ENCODE measurements around the gene CRYGB.
"Not testable (repeated sequence)": the region's sequence is repeated elsewhere in the genome, so short reads cannot be mapped to it uniquely, and the experiment has no call there.

Gene CRYGB

DNA sequence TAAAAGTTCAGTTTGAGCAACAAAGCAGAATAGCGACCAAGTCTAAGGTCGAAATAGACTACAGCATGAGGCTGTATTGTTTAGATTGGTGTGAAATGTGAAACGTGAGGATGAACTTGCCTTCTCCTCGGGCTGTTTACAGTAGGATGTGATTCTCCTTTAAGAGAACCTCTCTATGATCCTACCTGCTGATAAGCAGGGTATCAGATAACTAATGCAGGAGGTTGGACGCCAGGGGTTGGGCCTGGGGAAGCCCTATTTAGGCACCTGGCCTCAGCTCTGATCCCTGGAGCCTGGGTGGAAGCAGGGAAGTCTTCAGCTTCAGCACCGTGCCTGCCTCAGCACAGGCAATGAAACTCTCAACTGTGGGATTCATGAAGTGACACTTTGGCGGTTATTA is 33.0 kb downstream of the CRYGB start:
- Mint-ChIP-seq H3K4me1 (ENCODE audit: low read depth) (no peaks in the 10 kb centered on the region), H3K4me3 (no peak overlapping the region), H3K27ac (no peak overlapping the region), H3K27me3 (ENCODE audit: low read depth) (no peaks in the 10 kb centered on the region), H3K36me3 (ENCODE audit: low read depth) (no peaks in the 10 kb centered on the region), H3K9me3 (no peaks in the 10 kb centered on the region)
- DNase-seq (ENCODE audit: low spot score) = no peak

DNA sequence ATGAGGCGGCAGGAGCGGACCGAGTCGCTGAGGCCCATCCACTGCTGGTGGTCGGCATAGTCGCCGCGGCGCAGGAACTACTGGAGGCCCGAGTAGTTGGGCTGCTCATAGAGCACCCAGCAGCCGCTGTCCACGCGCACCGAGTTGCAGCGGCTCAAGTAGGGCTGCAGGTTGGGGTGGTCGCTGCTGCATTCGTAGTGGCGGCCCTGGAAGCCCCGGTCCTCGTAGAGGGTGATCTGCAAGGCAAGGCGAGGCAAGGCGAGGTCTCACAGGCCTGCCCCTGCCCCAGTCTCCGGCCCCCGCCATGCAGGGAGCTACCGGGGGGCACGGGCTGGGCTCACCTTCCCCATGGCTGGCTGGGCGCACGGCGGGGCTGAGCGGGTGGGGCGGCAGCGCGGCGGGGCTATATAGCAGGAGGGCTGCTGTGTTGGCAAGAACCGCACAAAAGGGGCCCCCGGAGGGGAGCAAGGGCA is 33.6 kb downstream of the CRYGB start:
- H3K4me1 Mint-ChIP-seq (ENCODE audit: low read depth); H3K4me3 Mint-ChIP-seq; H3K27me3 Mint-ChIP-seq (ENCODE audit: low read depth); H3K9me3 Mint-ChIP-seq; DNase-seq (ENCODE audit: low spot score); H3K27ac Mint-ChIP-seq; H3K36me3 Mint-ChIP-seq (ENCODE audit: low read depth): not testable (repeated sequence)

DNA sequence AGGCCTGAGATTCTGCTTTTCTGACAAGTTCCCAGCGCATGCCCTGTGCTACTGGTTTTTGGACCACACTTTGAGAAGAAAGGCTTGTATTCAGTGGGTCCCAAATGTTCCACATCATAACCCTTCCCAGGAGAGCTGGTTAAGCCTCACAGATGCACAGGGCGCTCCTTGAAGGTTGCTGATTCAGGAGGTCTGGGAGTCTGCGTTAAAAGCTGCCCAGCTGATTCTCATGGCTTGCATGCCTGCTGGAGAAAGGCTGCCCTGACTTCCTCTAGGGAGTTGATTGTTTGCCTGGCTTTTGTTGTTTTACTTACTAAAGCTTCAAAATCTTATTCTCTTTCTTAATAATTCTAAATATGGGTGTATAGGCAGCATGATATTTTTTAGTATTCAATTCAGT is 42.3 kb downstream of the CRYGB start:
- H3K27me3 Mint-ChIP-seq (ENCODE audit: low read depth) = peaks cover 7% of the 10 kb centered on the region
- no peak for DNase-seq (ENCODE audit: low spot score)
- peaks cover 21% of the 10 kb centered on the region for H3K4me1 Mint-ChIP-seq (ENCODE audit: low read depth)
- no peaks in the 10 kb centered on the region for H3K36me3 Mint-ChIP-seq (ENCODE audit: low read depth)
- H3K9me3 Mint-ChIP-seq = no peaks in the 10 kb centered on the region
- H3K4me3 Mint-ChIP-seq = no peak overlapping the region
- no peak overlapping the region for H3K27ac Mint-ChIP-seq

- H3K4me1 Mint-ChIP-seq (ENCODE audit: low read depth) = peaks cover 21% of the 10 kb centered on the region
- peak overlapping the region; percentile 30 for H3K4me3 Mint-ChIP-seq
- H3K27me3 Mint-ChIP-seq (ENCODE audit: low read depth) = peaks cover 7% of the 10 kb centered on the region
- no peaks in the 10 kb centered on the region for H3K9me3 Mint-ChIP-seq
- DNase-seq (ENCODE audit: low spot score) = no peak
- peak overlapping the region; percentile 37 for H3K27ac Mint-ChIP-seq
- H3K36me3 Mint-ChIP-seq (ENCODE audit: low read depth) = no peaks in the 10 kb centered on the region
Measured at GRCh38 chr2:208101716-208102631, 44.0 kb downstream of the CRYGB start.

DNA sequence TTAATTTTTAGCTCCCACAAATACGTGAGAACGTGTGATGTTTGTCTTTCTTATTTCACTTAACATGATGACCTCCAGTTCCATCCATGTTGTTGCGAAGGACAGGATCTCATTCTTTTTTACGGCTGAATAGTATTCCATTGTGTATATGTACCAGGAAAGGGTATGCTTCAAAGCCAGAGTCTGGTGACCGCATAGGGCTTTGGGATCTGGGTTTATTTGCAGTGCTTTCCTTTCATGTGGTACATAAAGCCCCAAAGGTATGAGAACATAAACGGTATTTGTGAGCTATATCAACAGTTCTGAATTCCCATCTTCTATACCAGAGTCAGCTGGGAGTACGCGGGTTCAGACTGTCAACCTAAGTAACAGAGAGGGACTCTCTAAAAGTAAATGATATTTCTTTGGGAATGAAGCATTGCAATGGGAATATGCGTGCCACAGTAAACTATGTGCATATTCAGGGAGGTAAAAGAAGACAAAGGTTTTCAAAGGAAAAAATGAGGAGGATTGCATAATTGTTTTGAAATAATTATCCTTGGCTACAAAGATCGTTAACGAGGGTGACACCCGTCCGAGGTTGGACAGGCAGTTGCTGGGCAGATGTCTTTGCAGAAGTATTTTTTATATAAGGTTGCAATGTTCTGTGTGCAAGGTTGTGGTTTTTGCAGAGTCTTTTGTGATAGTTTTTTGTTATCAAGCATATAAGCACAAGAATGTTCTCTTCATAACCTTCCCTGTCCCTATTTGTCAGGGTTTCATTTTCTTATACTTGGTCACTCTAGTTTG is 46.1 kb downstream of the CRYGB start:
- no peaks in the 10 kb centered on the region for H3K9me3 Mint-ChIP-seq
- peaks cover 5% of the 10 kb centered on the region for H3K27me3 Mint-ChIP-seq (ENCODE audit: low read depth)
- no peak overlapping the region for H3K27ac Mint-ChIP-seq
- H3K4me3 Mint-ChIP-seq = peak overlapping the region; percentile 51
- no peak for DNase-seq (ENCODE audit: low spot score)
- peaks cover 21% of the 10 kb centered on the region for H3K4me1 Mint-ChIP-seq (ENCODE audit: low read depth)
- H3K36me3 Mint-ChIP-seq (ENCODE audit: low read depth) = no peaks in the 10 kb centered on the region

GRCh38 chr2:208098701-208099100 is 47.3 kb downstream of the CRYGB start:
- H3K36me3 Mint-ChIP-seq (ENCODE audit: low read depth); H3K27ac Mint-ChIP-seq; DNase-seq (ENCODE audit: low spot score); H3K27me3 Mint-ChIP-seq (ENCODE audit: low read depth); H3K9me3 Mint-ChIP-seq; H3K4me3 Mint-ChIP-seq: not testable (repeated sequence)
- H3K4me1 Mint-ChIP-seq (ENCODE audit: low read depth) = peaks cover 21% of the 10 kb centered on the region

DNA sequence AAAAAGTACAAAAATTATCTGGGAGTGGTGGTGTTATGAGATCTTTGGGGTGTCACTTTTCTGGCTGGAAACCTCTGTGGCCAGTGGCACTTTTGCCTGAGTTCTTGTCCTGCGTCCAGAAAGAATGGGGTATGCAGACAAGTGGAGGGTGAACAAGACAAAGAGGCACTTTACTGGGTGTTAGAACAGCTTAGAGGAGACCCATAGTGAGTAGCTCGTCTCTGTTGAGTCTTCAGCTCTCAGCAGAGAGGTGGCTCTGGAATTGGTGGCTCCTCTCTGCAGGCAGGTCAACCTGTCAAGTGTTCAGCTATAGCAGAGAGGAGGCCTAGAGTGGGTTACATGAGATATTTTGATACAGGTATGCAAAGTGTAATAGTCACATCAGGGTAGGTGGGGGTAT is 47.7 kb downstream of the CRYGB start:
- Mint-ChIP-seq H3K4me3 (no peak overlapping the region), H3K4me1 (ENCODE audit: low read depth) (peaks cover 21% of the 10 kb centered on the region), H3K27me3 (ENCODE audit: low read depth) (peaks cover 5% of the 10 kb centered on the region), H3K36me3 (ENCODE audit: low read depth) (no peaks in the 10 kb centered on the region), H3K27ac (no peak overlapping the region), H3K9me3 (no peaks in the 10 kb centered on the region)
- no peak for DNase-seq (ENCODE audit: low spot score)

DNA sequence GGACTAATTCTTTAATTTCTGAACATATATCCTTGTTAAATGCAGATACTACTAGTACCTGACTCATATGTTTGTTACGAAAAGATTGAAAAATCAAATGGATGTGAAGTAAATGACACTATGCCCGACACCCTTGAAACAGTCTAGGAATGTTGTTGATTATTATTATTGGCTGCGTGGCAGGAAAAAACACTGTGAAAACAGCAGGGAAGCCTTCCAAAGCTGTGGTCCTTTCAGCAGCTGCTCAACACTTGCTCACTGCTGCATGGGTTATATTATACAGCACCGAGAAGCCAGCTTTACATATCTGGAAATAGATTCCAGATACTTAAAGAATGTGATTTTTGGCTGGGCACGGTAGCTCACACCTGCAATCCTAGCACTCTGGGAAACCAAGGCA is 48.2 kb downstream of the CRYGB start:
- H3K36me3 Mint-ChIP-seq (ENCODE audit: low read depth) = no peaks in the 10 kb centered on the region
- H3K27ac Mint-ChIP-seq = no peak overlapping the region
- peaks cover 21% of the 10 kb centered on the region for H3K4me1 Mint-ChIP-seq (ENCODE audit: low read depth)
- no peak overlapping the region for H3K4me3 Mint-ChIP-seq
- H3K9me3 Mint-ChIP-seq = no peaks in the 10 kb centered on the region
- DNase-seq (ENCODE audit: low spot score) = no peak
- peaks cover 5% of the 10 kb centered on the region for H3K27me3 Mint-ChIP-seq (ENCODE audit: low read depth)

DNA sequence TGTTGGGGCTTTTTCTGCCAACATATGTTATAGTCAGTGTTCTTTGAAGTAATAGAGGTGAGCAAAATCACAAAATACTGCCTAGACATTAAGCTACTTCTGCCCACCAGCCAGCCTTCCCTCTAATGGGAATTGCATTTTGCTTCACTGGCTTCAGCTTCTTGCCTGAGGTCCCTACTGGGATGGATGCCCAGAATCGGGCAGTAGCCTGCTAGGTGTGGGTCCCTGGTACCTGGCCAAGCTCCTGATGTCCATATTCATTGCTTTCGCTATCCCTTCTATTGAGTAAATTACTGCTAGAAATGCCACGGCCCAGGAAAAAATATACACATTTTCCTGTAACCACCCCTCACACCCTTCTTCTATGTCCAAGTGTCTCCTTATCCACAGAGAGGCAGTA is 48.6 kb downstream of the CRYGB start:
- no peak for DNase-seq (ENCODE audit: low spot score)
- Mint-ChIP-seq H3K4me3 (no peak overlapping the region), H3K27me3 (ENCODE audit: low read depth) (peaks cover 5% of the 10 kb centered on the region), H3K9me3 (no peaks in the 10 kb centered on the region), H3K4me1 (ENCODE audit: low read depth) (peaks cover 21% of the 10 kb centered on the region), H3K27ac (no peak overlapping the region), H3K36me3 (ENCODE audit: low read depth) (no peaks in the 10 kb centered on the region)

DNA sequence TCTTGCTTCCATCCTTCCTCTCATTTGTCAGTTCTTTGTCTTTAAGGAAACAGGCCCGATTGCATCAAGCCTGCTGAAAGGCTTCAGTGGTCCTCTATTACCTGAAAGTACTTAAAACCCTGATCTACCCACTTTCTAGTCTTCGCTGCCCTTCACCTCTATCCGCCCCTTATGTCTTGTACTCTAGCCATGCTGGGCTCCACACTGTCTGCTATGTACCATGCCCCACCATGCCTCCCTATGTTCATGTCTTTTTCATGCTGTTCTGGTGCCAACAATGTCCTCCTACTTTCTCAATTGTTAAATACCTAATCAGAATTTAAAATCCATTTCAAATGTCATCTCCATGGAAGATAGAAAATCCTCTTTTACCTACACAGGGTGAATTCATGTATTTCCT is 49.9 kb downstream of the CRYGB start:
- Mint-ChIP-seq H3K27ac (no peak overlapping the region), H3K4me3 (no peak overlapping the region), H3K4me1 (ENCODE audit: low read depth) (peaks cover 13% of the 10 kb centered on the region), H3K36me3 (ENCODE audit: low read depth) (no peaks in the 10 kb centered on the region), H3K27me3 (ENCODE audit: low read depth) (peaks cover 5% of the 10 kb centered on the region), H3K9me3 (no peaks in the 10 kb centered on the region)
- no peak for DNase-seq (ENCODE audit: low spot score)

DNA sequence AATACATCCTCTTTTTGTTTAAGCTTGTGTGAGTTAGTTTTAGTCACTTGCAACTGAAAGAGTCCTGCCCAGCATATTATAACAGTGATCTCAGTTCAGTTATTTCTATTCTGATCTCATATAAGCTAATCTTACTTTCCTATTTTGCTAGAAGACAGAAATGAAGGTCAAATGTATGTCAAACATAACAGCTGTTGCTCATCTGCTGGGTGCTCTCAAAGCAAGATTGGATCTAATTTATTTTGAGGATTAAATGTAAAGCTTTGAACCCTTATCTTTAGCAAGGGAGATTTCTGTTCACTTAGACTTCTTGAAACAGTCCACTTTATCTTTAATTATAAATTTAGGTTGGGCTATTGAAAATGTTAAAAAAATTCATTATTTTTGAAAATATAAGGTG is 52.8 kb downstream of the CRYGB start:
- DNase-seq (ENCODE audit: low spot score) = no peak
- H3K9me3 Mint-ChIP-seq = no peaks in the 10 kb centered on the region
- H3K4me3 Mint-ChIP-seq = no peak overlapping the region
- no peak overlapping the region for H3K27ac Mint-ChIP-seq
- no peaks in the 10 kb centered on the region for H3K4me1 Mint-ChIP-seq (ENCODE audit: low read depth)
- peaks cover 8% of the 10 kb centered on the region for H3K27me3 Mint-ChIP-seq (ENCODE audit: low read depth)
- no peaks in the 10 kb centered on the region for H3K36me3 Mint-ChIP-seq (ENCODE audit: low read depth)
